Ishikawa (cell line): ENCODE results near the gene ARHGEF19.

Experiments used
- CEBPB ChIP-seq: IDR thresholded peaks from 2 replicates; pipeline ENCODE4 v1.6.1; 2012
- CREB1 ChIP-seq: IDR thresholded peaks from 2 replicates; pipeline ENCODE4 v1.6.1; 2012; ENCODE audit warnings: low read depth
- EGR1 ChIP-seq: IDR thresholded peaks from 2 replicates; pipeline ENCODE4 v1.6.1; 2012
- EP300 ChIP-seq: IDR thresholded peaks from 2 replicates; pipeline ENCODE4 v1.6.1; 2012; ENCODE audit warnings: borderline replicate concordance
- FOXM1 ChIP-seq: IDR thresholded peaks from 2 replicates; pipeline ENCODE4 v1.6.1; 2012; ENCODE audit warnings: low read depth, borderline replicate concordance
- MAX ChIP-seq: IDR thresholded peaks from 2 replicates; pipeline ENCODE4 v1.6.1; 2012
- NFIC ChIP-seq: IDR thresholded peaks from 2 replicates; pipeline ENCODE4 v1.6.1; 2012
- RAD21 ChIP-seq: IDR thresholded peaks from 2 replicates; pipeline ENCODE4 v1.6.1; 2012; ENCODE audit warnings: low read depth
- REST ChIP-seq: IDR thresholded peaks from 2 replicates; pipeline ENCODE4 v1.6.1; 2012; ENCODE audit warnings: low read depth, mild to moderate bottlenecking
- TAF1 ChIP-seq: IDR thresholded peaks from 2 replicates; pipeline ENCODE4 v1.6.1; 2012; ENCODE audit warnings: low read depth, mild to moderate bottlenecking
- TCF12 ChIP-seq: IDR thresholded peaks from 2 replicates; pipeline ENCODE4 v1.6.1; 2012; ENCODE audit warnings: low read depth
- TEAD4 ChIP-seq: IDR thresholded peaks from 2 replicates; pipeline ENCODE4 v1.6.1; 2012
- USF1 ChIP-seq: IDR thresholded peaks from 2 replicates; pipeline ENCODE4 v1.6.1; 2012
- YY1 ChIP-seq: IDR thresholded peaks from 2 replicates; pipeline ENCODE4 v1.6.1; 2012; ENCODE audit warnings: low read depth
- ZBTB7A ChIP-seq: IDR thresholded peaks from 2 replicates; pipeline ENCODE4 v1.6.1; 2012; ENCODE audit warnings: low read depth

Gene ARHGEF19

DNA sequence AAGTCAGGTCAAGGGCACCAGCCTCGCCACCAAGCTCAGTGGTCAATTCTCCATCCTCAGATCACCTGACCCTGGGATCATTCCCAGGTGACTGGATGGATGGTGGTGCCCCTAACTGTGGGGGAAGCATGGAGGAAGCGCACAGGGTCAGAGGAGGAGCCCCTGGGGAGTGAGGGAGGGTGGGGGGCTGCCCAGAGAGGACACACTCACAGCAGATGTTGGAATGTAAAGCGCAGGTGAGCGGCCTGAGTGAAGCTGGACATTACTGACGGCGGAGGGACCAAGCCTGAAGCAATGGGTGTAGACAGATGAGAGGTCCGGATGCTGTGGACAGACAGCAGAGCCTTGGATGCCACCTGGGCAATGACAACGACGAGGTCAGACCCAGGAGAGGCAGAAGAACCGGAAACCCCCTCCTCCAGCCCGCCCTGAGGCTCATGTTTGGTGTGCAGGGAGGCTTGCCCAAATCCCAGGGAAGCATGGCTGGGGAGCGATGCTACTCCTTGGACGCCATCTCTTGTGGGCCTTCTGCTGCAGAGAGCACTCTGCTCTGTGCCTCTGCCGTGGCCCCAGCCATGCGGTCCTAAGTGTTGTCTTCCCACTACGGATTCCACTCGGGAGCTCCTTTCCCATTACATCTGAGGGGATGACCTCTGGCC lies 30.2 kb upstream of the ARHGEF19 start:
- TF ChIP-seq TEAD4 (no peak), YY1 (no peak), CREB1 (no peak), USF1 (no peak), MAX (no peak), RAD21 (no peak), ZBTB7A (no peak), EP300 (no peak), NFIC (no peak), EGR1 (no peak)

- TF ChIP-seq TCF12 (no peak), RAD21 (no peak), ZBTB7A (no peak), CEBPB (no peak), NFIC (no peak), MAX (no peak), USF1 (no peak), REST (no peak), EP300 (no peak), EGR1 (no peak), CREB1 (no peak), FOXM1 (no peak), TAF1 (no peak), TEAD4 (no peak), YY1 (no peak)
These were observed 28.8 kb upstream of the ARHGEF19 start for GRCh38 chr1:16241221-16241708.

DNA sequence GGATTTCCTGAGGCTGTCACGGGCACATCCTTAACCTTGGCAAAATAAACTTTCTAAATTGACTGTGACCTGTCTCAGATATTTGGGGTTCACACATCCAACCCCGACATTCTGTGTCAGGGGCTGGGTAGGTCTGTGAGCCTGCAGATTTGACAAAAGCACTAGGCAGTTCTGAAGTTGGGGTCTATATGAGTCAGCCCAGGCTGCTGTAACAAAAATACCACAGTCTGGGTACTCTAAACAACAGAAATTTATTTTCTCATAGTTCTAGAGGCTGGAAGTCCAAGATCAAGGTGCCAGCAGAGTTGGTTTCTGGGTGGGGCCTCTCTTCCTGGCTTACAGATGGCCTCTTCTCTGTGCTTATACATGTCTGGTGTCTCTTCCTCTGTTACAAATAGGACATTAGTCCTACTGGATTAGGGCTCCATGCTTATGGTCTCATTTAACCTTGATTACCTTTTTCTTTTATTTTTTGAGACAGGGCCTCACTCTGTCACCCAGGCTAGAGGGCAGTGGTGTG lies 27.6 kb upstream of the ARHGEF19 start:
- TF ChIP-seq TEAD4 (no peak), REST (no peak), YY1 (no peak), NFIC (no peak), TCF12 (no peak), CREB1 (no peak), ZBTB7A (no peak), TAF1 (no peak), CEBPB (no peak), USF1 (no peak), EP300 (no peak), EGR1 (no peak), FOXM1 (no peak), RAD21 (no peak), MAX (no peak)

DNA sequence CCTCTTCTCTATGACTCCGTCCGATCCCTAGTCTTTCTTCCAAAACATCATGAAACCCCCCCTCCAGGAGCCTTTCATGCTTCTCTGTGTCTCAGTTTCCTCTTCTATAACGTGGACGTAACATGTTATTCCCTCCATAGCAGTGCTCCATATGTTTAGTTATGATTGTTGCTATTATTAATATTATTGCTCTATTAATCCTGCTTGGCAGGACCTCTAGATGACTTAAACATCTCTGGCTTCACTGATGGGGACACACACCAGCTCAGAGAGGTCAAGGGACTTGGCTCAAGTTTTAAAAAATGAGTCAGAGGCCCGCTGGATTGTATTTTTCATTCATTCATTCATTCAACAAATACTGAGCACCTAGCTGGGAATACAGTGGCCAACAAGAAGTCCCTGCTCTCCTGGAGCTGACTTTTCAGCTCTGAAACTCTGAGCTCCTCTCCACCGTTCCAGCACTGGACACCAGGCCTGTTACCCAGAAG lies 24.9 kb upstream of the ARHGEF19 start:
- no peak for TF ChIP-seq EGR1
- no peak for TF ChIP-seq NFIC
- TF ChIP-seq MAX: no peak
- no peak for TF ChIP-seq EP300
- TF ChIP-seq TAF1: no peak
- TF ChIP-seq REST: no peak
